Chondrocyte (in vitro differentiated cells): ENCODE data around the gene INO80E. TPM values are rescaled to one million over a fixed set of nuclear protein-coding genes. Genes with fewer than 3 reads are reported as not detected.
A peak's percentile ranks its signal among the peaks of the same experiment; 100 is the strongest.
"Not testable (repeated sequence)": the region's sequence is repeated elsewhere in the genome, so short reads cannot be mapped to it uniquely, and the experiment has no call there.

Experiments
- DNase-seq: peaks from one replicate; pipeline ENCODE4 v3.0.0; 2021; ENCODE audit warnings: mixed read lengths, low spot score
- H3K27ac Mint-ChIP-seq: one replicate; pipeline ENCODE4 v1.8.0; 2021; ENCODE audit warnings: mild to moderate bottlenecking, moderate library complexity, mixed read lengths; ENCODE audit not compliant: unreplicated experiment
- H3K27me3 Mint-ChIP-seq: 2 replicates; pipeline ENCODE4 v1.8.0; 2021; ENCODE audit warnings: low read depth, mixed read lengths
- H3K36me3 Mint-ChIP-seq: 2 replicates; pipeline ENCODE4 v1.8.0; 2021; ENCODE audit warnings: low read depth, mixed read lengths
- H3K4me1 Mint-ChIP-seq: 2 replicates; pipeline ENCODE4 v1.8.0; 2021; ENCODE audit warnings: low read depth, mild to moderate bottlenecking, mixed read lengths
- H3K4me3 Mint-ChIP-seq: one replicate; pipeline ENCODE4 v1.8.0; 2021; ENCODE audit warnings: mild to moderate bottlenecking, moderate library complexity, mixed read lengths; ENCODE audit not compliant: unreplicated experiment
- H3K9me3 Mint-ChIP-seq: 2 replicates; pipeline ENCODE4 v1.8.0; 2021; ENCODE audit warnings: low read depth, mixed read lengths
- CTCF ChIP-seq: fragments of 200-600 bp; sonication (generic); IDR thresholded peaks from 2 replicates; pipeline ENCODE4 v1.5.0; 2021; ENCODE audit warnings: antibody characterized with exemption, mild to moderate bottlenecking, moderate library complexity
- total RNA-seq: library from RNA; stranded (reverse); gene quantifications from 3 replicates; pipeline ENCODE4 v1.2.1, GENCODE V29; 2021

Gene INO80E
- total RNA-seq, 1 donor from 2014 or later: 57.1 TPM

DNA sequence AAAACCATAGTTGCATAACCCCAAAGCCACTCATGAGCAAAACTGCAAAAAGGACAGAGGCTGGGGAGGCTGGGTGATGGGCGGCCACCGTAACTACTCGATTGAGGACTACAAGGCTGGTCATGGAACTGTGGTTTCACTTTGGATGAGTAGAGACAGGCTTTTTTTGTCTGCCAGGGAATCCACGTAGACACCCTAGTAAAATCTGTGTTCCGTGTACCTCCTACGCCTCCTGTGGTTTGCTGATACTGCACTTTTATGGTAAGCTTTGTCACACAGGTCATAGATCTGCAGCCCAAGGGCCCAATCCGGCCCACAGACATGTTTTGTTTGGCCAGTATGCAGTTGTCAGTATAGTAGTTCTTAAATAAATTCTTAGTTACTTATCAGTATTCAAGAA is 37.2 kb downstream of the INO80E start:
- Mint-ChIP-seq H3K27me3 (peaks cover 40% of the 10 kb centered on the region), H3K36me3 (no peaks in the 10 kb centered on the region), H3K4me3 (no peak overlapping the region), H3K9me3 (no peaks in the 10 kb centered on the region), H3K4me1 (peaks cover 3% of the 10 kb centered on the region), H3K27ac (no peak overlapping the region)
- TF ChIP-seq CTCF: no peak
- DNase-seq: no peak

- H3K4me3 Mint-ChIP-seq: no peak overlapping the region
- H3K36me3 Mint-ChIP-seq: no peaks in the 10 kb centered on the region
- TF ChIP-seq CTCF: no peak
- H3K9me3 Mint-ChIP-seq: no peaks in the 10 kb centered on the region
- no peaks in the 10 kb centered on the region for H3K4me1 Mint-ChIP-seq
- H3K27me3 Mint-ChIP-seq: peaks cover 16% of the 10 kb centered on the region
- H3K27ac Mint-ChIP-seq: no peak overlapping the region
- no peak for DNase-seq
Measured at GRCh38 chr16:30040221-30040620, 44.2 kb downstream of the INO80E start.

- not testable (repeated sequence) for H3K9me3 Mint-ChIP-seq, DNase-seq, H3K4me3 Mint-ChIP-seq, H3K27ac Mint-ChIP-seq, H3K4me1 Mint-ChIP-seq, H3K36me3 Mint-ChIP-seq
- peaks cover 13% of the 10 kb centered on the region for H3K27me3 Mint-ChIP-seq
Measured at GRCh38 chr16:30040690-30041089, 44.6 kb downstream of the INO80E start.

- no peaks in the 10 kb centered on the region for H3K4me1 Mint-ChIP-seq
- no peak overlapping the region for H3K27ac Mint-ChIP-seq
- H3K4me3 Mint-ChIP-seq: no peak overlapping the region
- DNase-seq: no peak
- H3K9me3 Mint-ChIP-seq: no peaks in the 10 kb centered on the region
- TF ChIP-seq CTCF: peak; percentile 84
- H3K27me3 Mint-ChIP-seq: peaks cover 6% of the 10 kb centered on the region
- H3K36me3 Mint-ChIP-seq: no peaks in the 10 kb centered on the region
Measured at GRCh38 chr16:30041841-30042240, 45.8 kb downstream of the INO80E start.

DNA sequence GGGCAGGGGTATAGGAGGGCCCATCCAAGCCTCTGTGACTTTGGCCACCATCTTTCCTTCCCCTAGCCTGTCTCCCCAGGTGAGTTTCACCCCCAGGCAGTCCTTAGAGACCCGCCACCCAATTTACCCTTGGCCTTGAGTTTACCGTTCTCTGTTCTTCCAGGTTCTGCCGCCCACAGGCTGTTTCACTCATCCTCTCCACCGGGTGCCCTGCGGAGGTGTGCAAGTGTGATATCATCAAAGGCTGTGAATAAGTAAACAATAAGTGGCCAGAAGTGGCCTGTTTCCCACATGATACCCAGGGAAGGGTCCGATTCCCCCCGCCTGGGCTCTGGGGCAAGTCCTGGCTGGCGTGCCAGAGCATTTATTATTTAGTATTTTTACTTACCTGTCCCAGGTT is 50.1 kb downstream of the INO80E start:
- Mint-ChIP-seq H3K4me1 (peaks cover 4% of the 10 kb centered on the region), H3K27ac (no peak overlapping the region), H3K4me3 (no peak overlapping the region), H3K27me3 (no peaks in the 10 kb centered on the region), H3K9me3 (no peaks in the 10 kb centered on the region), H3K36me3 (no peaks in the 10 kb centered on the region)
- DNase-seq: no peak
- no peak for TF ChIP-seq CTCF

- Mint-ChIP-seq H3K4me1 (peaks cover 7% of the 10 kb centered on the region), H3K4me3 (no peak overlapping the region), H3K27me3 (no peaks in the 10 kb centered on the region), H3K27ac (no peak overlapping the region), H3K9me3 (no peaks in the 10 kb centered on the region), H3K36me3 (no peaks in the 10 kb centered on the region)
- DNase-seq: no peak
- no peak for TF ChIP-seq CTCF
Measured at GRCh38 chr16:30046588-30046987, 50.5 kb downstream of the INO80E start.
